Endometrial microvascular endothelial cells (primary cell): ENCODE results near the gene CDC42EP4. TPM values are rescaled to one million over a fixed set of nuclear protein-coding genes. Genes with fewer than 3 reads are reported as not detected.
"Not testable (repeated sequence)": the region's sequence is repeated elsewhere in the genome, so short reads cannot be mapped to it uniquely, and the experiment has no call there.

Experiments
- in situ Hi-C: cut with HindIII; loops from 2 replicates; pipeline ENCODE4 v1.10.0; 2017; ENCODE audit warnings: low sequenced_read_pairs, low pct_unique_long_range_greater_than_20kb; ENCODE audit errors: inconsistent ontology term
- total RNA-seq: library from RNA; depleted of rRNA; stranded (reverse); fragments of >200 nt; gene quantifications from one replicate; pipeline ENCODE4 v1.2.3, GENCODE V29; 2015; ENCODE audit errors: inconsistent ontology term

Gene CDC42EP4
- total RNA-seq, 1 donor from 2014 or later, result 40.3 TPM

DNA sequence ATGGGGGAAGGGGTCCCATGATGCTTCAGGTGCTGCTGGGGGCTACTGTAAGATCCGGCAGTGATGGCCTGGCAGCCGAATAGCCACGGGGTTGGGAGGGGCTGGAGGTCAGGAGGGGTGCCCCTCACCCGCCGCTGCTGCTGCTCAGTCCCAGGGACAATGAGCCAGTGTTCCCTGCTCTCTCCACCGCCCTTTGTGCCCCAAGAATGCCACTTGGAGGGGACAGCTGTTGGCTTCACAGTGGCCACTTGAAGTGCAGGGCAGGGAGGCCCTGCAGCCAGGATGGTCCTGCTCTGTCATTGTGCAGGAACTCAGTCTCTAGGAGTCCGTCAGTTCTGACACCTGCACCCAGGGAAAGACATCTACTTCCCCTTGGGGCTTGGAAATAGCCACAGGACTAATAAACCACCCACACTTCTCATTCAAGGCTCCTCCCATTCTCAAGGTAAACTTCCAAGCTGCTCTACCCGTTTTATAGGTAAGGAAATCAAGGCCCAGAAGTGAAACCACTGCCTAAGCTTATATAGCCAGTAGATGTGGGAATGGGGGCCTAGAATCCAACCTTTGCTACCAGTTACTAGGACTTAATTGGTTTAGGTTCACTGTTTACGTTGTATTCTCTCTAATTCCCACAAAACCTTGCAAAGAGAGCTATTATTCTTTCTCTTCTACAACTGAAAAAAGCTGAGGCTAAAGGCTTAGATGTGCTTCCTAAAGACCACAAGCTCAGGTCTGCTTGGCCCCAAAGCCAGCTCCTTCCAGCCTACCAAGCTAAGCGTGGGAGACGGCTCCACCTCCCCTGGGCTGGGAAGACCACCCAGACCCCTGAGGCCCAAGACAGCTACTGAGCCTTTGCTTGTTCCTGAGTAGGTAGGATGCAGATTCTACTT is 43.9 kb downstream of the CDC42EP4 start:
- in situ Hi-C loops, result no loop called here

DNA sequence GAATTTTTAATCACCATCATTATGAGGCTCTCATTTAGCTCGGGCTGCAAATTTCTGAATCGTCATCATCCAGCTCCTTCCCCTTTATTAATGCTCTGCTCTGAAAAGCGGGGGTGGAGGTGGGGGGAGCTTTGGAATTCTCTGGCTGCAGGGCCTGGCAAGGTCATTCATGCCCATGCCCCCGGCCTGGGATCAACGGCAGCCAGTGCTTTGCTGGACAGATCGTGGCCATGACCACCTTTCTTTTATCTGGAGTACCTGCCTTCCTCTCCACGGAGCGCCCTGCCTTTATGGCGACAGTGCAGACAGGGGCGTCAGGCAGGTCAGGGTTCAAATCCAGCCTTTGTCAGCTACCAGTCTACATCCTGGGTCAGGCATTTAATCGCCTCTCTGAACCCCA is 45.0 kb downstream of the CDC42EP4 start:
- in situ Hi-C loops, result no loop called here

DNA sequence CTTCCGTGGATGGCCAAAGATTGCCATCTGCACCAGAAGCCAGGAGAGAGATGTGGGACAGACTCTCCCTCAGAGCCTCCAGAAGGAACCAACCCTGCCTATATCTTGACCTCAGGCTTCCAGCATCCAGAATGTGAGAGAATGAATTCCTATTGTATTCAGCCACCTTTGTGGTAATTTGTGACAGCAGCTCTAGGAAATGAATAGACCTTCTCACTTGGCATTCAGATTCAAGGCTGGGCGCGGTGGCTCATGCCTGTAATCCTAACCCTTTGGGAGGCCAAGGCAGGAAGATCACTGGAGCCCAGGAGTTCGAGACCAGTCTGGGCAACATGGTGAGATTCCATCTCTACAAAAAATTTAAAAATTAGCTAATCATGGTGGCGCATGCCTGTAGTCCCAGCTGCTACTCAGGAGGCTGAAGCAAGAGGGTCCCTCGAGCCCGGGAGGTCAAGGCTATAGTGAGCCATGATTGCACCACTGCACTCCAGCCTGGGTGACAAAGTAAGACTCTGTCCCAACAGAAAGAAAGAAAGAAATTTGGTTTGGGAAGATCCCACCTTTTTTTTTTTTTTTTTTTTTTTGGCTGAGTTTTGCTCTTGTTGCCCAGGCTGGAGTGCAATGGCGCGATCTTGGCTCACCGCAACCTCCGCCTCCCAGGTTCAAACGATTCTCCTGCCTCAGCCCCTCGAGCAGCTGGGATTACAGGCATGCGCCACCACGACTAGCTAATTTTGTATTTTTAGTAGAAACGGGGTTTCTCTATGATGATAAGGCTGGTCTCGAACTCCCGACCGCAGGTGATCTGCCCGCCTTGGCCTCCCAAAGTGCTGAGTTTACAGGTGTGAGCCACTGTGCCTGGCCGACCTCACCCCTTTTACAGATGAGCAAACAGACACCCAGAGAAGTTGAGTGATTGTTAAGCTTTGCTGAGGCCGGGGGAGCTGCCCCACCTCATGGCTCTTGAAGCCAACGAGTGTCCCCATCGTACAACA is 45.9 kb downstream of the CDC42EP4 start:
- in situ Hi-C loops, result no loop called here

DNA sequence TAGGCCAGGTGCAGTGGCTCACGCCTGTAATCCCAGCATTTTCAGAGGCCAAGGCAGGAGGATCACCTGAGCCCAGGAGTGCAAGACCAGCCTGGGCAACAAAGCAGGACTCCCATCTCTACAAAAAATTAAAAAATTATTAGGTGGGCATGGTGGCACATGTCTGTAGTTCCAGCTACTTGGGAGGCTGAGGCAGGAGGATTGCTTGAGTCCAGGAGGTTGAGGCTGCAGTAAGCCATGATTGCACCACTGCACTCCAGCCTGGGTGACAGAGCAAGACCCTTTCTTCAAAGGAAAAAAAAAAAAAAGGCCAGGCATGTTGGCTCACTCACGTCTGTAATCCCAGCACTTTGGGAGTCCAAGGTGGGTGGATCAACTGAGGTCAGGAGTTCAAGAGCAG is 47.4 kb downstream of the CDC42EP4 start:
- in situ Hi-C loops, result not testable (repeated sequence)

DNA sequence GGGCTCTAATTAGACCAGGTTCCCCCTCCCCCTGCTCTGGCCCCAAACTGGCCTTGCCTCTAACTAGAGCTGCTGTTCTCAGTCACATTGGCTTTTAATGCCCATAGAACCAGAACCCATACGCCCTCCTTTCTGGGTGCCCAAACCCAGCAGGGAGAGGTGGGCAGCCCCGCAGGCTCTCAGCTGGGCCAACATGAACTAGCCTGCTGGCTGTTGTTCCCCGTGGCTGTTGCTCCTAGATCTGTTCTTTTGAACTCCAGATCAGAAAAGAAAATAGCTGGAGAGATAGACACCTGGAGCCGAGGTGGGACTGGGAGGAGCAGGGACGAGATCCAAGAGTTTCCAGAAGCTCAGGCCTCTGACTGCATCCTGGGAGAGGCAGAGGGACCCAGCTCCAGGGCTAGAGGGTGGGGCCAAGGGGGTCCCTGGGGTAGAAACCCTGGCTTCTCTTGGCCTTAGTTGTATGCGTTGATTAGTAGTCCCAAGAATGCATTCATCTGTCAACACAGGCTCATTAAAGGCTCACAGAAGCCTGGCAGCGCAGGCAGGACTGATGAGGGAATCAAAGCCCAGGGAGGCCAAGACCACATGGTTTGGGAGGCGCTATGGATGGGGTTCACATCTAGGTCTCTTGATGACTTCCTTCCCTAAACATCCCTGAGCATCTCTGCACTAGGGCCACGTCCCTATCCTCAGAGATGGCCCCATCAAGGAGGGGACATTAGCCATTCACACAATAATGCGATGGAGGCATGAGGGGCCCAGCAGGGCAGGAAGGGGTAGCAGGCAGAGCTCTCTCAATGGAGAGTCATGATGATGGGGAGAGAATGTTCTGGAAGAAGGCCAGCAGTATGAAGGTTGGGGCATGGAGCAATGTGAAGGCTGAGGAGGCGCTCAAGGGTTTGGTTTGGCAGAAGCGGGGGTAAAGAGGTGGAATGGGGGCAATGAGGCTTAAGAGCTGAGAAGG is 48.8 kb downstream of the CDC42EP4 start:
- in situ Hi-C loops, result no loop called here

DNA sequence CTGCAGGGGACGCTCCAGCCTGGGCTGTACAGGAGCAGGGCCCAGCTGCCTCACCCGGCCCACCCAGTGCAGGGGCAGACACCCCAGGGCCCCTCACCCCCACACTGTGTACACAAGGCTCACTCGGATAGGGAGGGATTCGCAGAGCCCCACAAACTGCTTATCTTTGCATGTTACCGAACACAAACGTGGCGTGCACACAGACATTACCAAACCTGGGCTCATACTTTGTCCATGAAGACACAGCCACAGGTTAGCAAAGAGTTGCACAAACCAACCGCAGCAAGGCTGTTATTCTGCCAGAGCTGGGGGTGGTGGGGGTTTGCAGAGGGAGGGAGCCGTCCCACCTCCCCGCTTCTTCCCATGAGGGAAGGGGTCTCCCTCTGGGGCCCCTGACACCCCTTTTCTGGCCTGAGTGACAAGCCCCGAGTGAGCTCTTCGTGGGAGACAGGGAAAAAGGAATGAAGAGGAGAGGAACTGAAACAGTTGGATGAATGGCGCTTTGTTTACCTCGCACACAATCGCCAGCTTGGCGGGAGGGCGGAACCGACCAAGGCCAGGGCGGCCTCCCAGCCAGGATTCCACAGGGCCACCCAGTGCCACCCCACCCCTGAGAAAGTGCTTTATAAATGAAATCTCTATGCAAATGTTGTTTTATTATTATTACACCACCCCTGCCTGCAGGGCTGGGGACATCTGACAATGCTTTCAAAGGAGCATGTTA is 49.7 kb downstream of the CDC42EP4 start:
- in situ Hi-C loops, result no loop called here

DNA sequence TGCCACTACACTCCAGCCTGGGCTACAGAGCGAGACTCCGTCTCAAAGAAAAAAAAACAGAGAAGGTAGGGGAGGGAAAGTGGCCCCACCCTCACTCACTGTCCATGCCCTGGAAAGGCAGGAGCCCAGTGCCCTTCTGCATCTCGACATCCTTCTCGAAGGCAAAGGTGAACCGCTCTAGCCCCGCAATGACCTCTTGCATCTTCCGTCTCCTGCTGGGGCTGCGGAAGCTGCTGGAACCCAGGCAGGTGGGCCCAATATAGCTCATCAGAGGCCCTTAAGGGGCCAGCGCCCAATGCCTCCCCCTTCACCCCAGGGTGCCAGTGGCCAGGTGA is 50.2 kb downstream of the CDC42EP4 start, which contains the start of gene CPSF4L:
Gene CPSF4L, minus strand, starts transcription at position 264 of the 335 bp plus-strand sequence. Its CDS starts 62 bp downstream, at position 202.
- in situ Hi-C loops, result no loop called here

DNA sequence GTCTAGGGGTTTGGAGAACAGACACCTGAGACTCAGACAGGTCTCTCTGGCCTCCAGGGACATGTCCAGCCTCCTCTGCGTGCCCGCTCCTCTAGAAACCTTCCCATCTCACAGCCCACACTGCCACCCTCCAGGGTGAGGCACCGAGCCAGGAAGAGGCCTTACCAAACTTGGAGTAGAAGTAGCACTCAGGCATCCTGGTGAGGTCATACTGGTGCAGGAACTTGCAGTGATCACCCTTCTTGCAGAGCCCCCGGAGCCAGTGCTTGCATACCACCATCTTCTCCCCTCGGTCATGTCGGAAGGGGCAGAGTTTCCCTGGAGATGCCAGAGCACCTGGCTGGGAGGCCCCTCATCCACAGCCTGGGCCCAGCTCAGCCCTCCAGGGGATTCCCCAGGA is 54.3 kb downstream of the CDC42EP4 start:
- in situ Hi-C loops, result no loop called here

DNA sequence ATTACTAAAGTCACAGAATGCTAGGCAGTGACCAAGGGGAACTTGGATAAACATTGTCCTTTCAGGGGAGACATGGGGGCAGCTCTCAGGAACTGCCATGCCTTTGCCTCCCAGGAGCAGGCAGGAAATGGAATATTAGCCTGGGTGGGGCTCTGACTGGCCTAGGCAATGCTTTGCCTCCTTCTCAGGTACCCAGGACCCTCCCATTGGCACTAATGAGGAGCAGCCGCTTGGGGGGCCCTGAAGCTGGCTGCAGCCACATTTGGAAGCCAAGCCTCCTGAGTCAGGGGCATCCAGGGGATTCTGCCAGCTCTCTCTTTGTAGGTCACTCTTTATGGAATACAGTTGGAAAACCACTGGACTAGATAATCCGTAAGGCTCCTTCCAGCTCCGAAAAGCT is 55.6 kb downstream of the CDC42EP4 start:
- in situ Hi-C loops, result no loop called here

DNA sequence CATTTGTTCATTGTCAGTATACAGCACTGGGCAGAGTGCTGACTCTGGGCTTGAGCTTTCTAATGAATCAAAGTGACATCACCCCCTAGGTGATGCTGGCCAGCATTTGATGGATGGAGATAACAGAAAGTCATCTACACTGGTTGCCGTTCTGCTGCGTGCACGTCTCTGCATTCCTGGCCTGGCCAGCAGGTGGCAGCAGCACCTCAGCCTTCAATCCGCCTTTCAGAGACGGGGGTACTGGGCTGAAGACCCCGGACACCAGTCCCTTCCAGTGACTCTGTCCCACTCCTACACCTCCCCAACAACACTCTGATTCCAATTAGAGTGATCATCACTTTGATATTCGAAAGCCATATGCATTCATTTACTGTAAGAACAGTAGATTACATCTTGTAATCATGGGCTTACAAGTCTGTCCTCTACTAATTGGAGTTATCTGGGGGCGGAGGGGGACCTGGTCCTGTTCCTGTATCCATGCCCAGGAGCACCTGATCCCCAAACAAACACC is 56.1 kb downstream of the CDC42EP4 start:
- in situ Hi-C loops, result no loop called here

DNA sequence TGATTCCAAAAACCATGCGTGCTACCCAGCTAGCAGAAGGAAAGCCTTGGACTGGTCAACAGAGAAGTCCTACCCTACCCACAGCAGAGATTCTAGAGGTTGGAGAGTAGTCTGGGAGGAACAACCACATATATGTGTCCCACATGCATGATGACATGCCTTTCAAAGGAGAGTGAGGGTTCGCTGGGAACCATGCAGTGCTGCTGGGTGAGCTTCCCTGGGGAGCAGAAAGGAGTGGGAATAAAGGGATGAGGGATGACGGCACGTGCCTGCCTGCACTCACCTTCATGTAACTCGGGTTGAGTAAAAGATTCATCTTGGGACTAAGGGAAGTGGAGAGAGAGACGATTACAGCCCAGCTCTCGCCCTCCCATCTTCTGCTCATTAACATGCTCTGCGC is 59.9 kb downstream of the CDC42EP4 start:
- in situ Hi-C loops, result no loop called here

DNA sequence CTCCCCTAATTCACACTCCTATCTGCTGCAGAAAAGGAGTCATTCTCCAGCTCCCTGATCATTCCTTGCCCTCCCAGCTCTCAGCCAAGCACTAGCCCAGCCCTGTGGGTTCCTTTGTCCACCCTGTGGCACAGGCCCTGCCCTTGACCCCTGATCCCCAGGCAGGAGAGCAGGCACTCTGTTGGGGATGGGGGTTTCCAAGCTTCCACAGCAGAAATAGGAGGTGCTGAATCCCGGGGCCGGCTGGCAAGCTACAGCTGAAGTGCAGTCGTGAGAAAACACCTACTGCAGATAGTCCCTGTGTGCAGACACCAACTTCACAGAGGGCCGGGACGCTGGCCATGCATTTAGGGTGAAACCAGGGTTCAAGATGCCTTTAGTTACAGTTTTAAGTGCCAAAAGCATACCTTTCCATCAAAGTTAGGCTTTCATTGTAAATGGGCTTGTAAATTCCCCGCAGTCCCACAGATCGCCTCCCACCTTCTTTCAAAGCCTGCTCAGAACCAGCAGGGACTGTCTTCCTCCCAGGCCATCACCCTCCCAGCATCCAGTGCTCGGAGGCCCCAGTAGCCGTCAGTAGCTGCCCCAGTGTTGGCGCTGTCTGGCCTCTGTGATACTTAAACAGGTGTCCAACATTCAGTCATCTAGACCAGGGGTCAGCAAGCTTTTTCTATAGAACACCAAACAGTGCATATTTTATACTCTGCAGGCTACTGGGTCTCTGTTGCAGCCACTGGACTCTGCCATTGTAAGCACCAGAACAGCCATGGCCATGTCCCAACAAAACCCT is 60.8 kb downstream of the CDC42EP4 start:
- in situ Hi-C loops, result no loop called here

DNA sequence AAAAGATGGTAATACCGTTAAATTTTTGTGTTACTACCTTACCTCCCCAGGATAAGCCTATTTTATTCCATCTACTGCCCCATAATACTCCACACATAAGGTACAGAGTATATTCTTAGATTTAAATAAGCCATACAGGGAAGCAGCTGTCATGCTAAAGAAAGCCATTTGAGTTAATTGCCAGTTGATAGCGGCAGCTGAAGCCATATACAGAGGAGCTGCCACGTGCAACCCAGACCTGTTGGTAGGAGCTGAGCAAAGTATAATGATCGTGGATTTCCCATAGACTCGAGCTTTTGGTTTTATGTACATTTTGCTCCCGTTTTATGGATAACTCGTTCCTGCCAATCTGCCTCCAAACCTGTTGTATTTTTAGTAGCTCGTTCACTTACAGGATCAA is 62.1 kb downstream of the CDC42EP4 start:
- in situ Hi-C loops, result no loop called here

DNA sequence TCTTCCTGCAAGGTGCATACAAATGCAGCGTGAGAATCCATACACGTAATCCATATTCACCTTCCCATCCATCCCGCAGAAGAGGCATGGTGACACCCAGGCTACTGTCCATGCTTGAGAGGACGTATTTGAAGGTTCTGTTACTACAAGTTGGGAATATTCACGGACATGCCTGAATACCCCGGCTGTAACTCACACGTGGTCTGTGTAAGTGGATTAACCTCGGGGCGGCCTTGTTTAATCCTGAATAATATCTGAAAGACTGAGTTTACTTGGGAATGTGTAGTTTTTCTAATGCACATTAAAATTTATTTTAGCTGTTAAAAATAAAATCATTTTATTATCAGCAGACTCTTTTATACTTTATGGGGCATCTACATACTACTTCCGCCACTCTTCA is 63.3 kb downstream of the CDC42EP4 start:
- in situ Hi-C loops, result no loop called here

DNA sequence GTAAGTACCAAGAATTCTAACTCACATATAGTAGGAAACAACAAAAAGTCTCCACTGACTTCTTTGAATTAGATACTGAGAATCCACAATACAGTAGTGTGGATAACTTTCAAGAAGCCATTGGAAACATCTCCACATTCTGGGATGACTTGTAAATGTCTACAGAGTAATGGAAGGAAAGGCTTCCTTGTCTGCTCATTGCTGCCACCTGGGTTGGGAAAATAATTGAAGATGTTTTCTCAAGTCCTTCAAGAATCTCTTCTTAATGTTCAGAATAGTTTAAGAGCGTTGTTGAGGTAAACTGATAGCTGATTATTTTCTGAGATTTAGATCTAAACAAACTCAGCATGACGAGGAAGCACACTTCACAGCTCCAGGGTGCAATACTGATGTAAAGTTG is 64.1 kb downstream of the CDC42EP4 start:
- in situ Hi-C loops, result no loop called here

DNA sequence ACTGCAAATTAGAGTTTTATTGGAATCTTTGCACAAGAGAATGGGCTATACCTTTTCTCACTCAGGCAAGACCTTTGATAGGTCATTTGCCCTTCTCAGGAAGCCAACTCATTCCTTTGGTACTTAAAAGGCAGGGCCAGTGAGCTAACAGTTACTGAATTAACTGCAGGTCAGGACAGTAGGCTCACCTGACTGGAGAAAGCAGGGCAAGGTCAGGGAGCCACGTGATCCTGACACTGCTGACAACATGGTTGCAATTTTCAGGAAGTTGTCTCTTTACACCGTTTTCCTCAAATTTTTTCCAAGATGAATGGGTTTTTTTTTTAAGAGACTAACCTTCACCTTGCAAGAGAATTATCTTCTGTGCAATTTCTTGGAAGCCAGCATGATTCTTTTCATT is 71.2 kb downstream of the CDC42EP4 start:
- in situ Hi-C loops, result no loop called here

DNA sequence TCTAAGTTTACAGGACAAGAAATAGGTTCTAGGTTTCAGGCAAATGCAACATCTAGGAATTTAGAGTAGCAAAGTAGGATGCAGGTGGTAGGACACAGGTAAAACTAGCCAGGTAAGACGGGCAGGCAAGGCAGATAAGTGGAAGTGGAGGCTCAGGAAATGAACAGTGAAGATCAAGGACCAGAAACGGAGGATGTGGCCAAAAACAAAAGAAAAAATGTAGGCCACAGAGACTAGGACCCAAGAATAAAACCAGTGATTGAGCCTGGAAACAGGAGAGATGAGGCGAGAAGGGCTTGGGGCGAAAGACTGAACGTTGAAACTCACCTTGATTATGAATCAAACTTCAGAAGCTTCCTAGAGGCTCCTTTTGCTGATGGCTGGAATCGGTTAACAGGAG is 74.1 kb downstream of the CDC42EP4 start:
- in situ Hi-C loops, result no loop called here
